Natural killer cell (primary cell): Measurements from ENCODE around the gene RAD23B. TPM values are rescaled to one million over a fixed set of nuclear protein-coding genes. Genes with fewer than 3 reads are reported as not detected.

Experiments used
- ATAC-seq, 3 donors: fragments of 150-1000 bp in 2 of 3; fragments of 200-7000 bp in 1 of 3; cut with Tn5 transposase; 1 replicate in 1 of 3; 2 replicates in 2 of 3; pipeline ENCODE4 v1.10.0; 2021; ENCODE audit warnings: mild to moderate bottlenecking in 2 of 3, moderate library complexity in 2 of 3
- DNase-seq, 2 donors: peaks; one replicate each; pipeline versions ENCODE4 v3.0.0 to v3.0.0-alpha.2; 2013 to 2021; ENCODE audit warnings: mixed read lengths in 1 of 2
- H3K27ac ChIP-seq: one replicate; pipeline ENCODE4 v1.5.1; 2013; ENCODE audit warnings: mild to moderate bottlenecking, low read length
- H3K27me3 ChIP-seq: one replicate; pipeline ENCODE4 v1.6.1; 2013; ENCODE audit warnings: low read length; ENCODE audit not compliant: control insufficient read depth, insufficient read depth
- H3K36me3 ChIP-seq: one replicate; pipeline ENCODE4 v1.6.1; 2013; ENCODE audit warnings: low read length; ENCODE audit not compliant: control insufficient read depth, insufficient read depth
- H3K4me1 ChIP-seq: one replicate; pipeline ENCODE4 v1.6.1; 2013; ENCODE audit warnings: low read length; ENCODE audit not compliant: control insufficient read depth, insufficient read depth
- H3K4me3 ChIP-seq: one replicate; pipeline ENCODE4 v1.5.1; 2013; ENCODE audit warnings: low read length
- H3K9me3 ChIP-seq: one replicate; pipeline ENCODE4 v1.6.1; 2013; ENCODE audit warnings: low read length; ENCODE audit not compliant: control insufficient read depth, insufficient read depth
- H3K27ac Mint-ChIP-seq, 2 donors: one replicate each; pipeline ENCODE4 v1.8.0; 2022; ENCODE audit warnings: mild to moderate bottlenecking in 2 of 2, mixed read lengths in 2 of 2, moderate library complexity in 1 of 2
- H3K27me3 Mint-ChIP-seq, 2 donors: one replicate each; pipeline ENCODE4 v1.8.0; 2022; ENCODE audit warnings: low read depth in 2 of 2, mixed read lengths in 2 of 2
- H3K36me3 Mint-ChIP-seq: one replicate; pipeline ENCODE4 v1.8.0; 2022; ENCODE audit warnings: mixed read lengths
- H3K4me1 Mint-ChIP-seq, 2 donors: one replicate each; pipeline ENCODE4 v1.8.0; 2022; ENCODE audit warnings: mixed read lengths in 2 of 2
- H3K4me3 Mint-ChIP-seq: one replicate; pipeline ENCODE4 v1.8.0; 2022; ENCODE audit warnings: mild to moderate bottlenecking, moderate library complexity, mixed read lengths
- H3K9me3 Mint-ChIP-seq, 2 donors: one replicate each; pipeline ENCODE4 v1.8.0; 2022; ENCODE audit warnings: mixed read lengths in 2 of 2
- WGBS: methylation state at CpG from one replicate; pipeline ENCODE4 v1.1.7; 2013; ENCODE audit warnings: missing lambda C conversion rate; ENCODE audit not compliant: insufficient coverage; 5-methylcytosine and 5-hydroxymethylcytosine counted together
- intact Hi-C: fragments of 100-400 bp; cut with micrococcal nuclease; formaldehyde crosslinking; loops from one replicate; pipeline ENCODE4 v1.14.2; 2022
- total RNA-seq, 4 donors: library from RNA; stranded (reverse); fragments of 120-200 nt in 1 of 4; gene quantifications; one replicate each; pipeline versions ENCODE4 v1.2.3 to v1.2.4, GENCODE V29; 2013 to 2022
- TF ChIP-seq, protein P1 (sequence below): fragments of 200-600 bp; IDR thresholded peaks from one replicate; pipeline ENCODE4 v1.8.0; 2022; ENCODE audit warnings: antibody characterized with exemption

Gene RAD23B
- total RNA-seq, 3 donors from 2014 or later (not counting 1 experiment from before 2014, with no cell fraction given) = 85.6 to 101 (median 92.6) TPM

GRCh38 chr9:107239474-107239873 is 43.6 kb upstream of the RAD23B start:
- Histone ChIP-seq H3K27ac (no peak overlapping the region), H3K27me3 (no peaks in the 10 kb centered on the region), H3K9me3 (no peaks in the 10 kb centered on the region), H3K36me3 (no peaks in the 10 kb centered on the region), H3K4me3 (no peak overlapping the region), H3K4me1 (no peaks in the 10 kb centered on the region)
- intact Hi-C loops = loop anchor here (1.0 kb wide), 1 partner anchor 102 kb away; no protein-coding TSS in a partner anchor
- ATAC-seq (peak in 2 of 3 donors; percentile 60 to 77), DNase-seq (peak in 1 of 2 donors; percentile 54)
- 66% methylated on average over 2 of the region's 2 CpGs for WGBS
- Mint-ChIP-seq H3K9me3 (no peaks in the 10 kb centered on the region), H3K4me3 (no peak overlapping the region), H3K27ac (no peak overlapping the region), H3K27me3 (peaks cover 3 to 10% of the 10 kb centered on the region in 2 donors), H3K36me3 (no peaks in the 10 kb centered on the region), H3K4me1 (peaks cover 0 to 8% of the 10 kb centered on the region in 2 donors)
- TF ChIP-seq, protein P1, sequence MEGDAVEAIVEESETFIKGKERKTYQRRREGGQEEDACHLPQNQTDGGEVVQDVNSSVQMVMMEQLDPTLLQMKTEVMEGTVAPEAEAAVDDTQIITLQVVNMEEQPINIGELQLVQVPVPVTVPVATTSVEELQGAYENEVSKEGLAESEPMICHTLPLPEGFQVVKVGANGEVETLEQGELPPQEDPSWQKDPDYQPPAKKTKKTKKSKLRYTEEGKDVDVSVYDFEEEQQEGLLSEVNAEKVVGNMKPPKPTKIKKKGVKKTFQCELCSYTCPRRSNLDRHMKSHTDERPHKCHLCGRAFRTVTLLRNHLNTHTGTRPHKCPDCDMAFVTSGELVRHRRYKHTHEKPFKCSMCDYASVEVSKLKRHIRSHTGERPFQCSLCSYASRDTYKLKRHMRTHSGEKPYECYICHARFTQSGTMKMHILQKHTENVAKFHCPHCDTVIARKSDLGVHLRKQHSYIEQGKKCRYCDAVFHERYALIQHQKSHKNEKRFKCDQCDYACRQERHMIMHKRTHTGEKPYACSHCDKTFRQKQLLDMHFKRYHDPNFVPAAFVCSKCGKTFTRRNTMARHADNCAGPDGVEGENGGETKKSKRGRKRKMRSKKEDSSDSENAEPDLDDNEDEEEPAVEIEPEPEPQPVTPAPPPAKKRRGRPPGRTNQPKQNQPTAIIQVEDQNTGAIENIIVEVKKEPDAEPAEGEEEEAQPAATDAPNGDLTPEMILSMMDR = peak; percentile 21

DNA sequence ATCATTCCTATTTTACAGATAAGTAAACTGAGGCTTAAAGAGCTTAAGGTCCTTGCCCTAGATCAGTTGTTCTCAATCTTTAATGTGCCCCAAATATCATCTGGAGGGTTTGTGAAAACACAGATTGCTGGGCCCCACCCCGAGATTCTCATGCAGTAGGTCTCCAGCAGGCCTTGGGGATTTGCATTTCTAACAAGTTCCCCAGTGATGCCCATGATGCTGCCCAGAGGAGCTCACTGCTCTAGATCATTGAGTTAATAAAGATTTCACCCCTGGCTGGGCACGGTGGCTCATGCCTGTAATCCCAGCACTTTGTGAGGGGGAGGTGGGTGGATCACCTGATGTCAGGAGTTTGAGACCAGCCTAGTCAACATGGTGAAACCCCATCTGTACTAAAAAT is 42.8 kb upstream of the RAD23B start:
- ATAC-seq (no peak), DNase-seq (no peak)
- Mint-ChIP-seq H3K4me3 (no peak overlapping the region), H3K27ac (no peak overlapping the region), H3K27me3 (peaks cover 3 to 10% of the 10 kb centered on the region in 2 donors), H3K9me3 (no peaks in the 10 kb centered on the region), H3K4me1 (peaks cover 0 to 8% of the 10 kb centered on the region in 2 donors), H3K36me3 (no peaks in the 10 kb centered on the region)
- TF ChIP-seq, protein P1 = no peak
- Histone ChIP-seq H3K27me3 (no peaks in the 10 kb centered on the region), H3K36me3 (no peaks in the 10 kb centered on the region), H3K9me3 (no peaks in the 10 kb centered on the region), H3K27ac (no peak overlapping the region), H3K4me3 (no peak overlapping the region), H3K4me1 (no peaks in the 10 kb centered on the region)
- 79% methylated on average over 2 of the region's 2 CpGs for WGBS
- intact Hi-C loops = no loop called here

GRCh38 chr9:107242073-107243030 is 40.7 kb upstream of the RAD23B start:
- Mint-ChIP-seq H3K4me3 (no peak overlapping the region), H3K36me3 (no peaks in the 10 kb centered on the region), H3K9me3 (no peaks in the 10 kb centered on the region), H3K27ac (no peak overlapping the region), H3K4me1 (peaks cover 9 to 19% of the 10 kb centered on the region in 2 donors), H3K27me3 (peaks cover 0 to 3% of the 10 kb centered on the region in 2 donors)
- no peak overlapping the region for H3K4me3 ChIP-seq
- TF ChIP-seq, protein P1 = no peak
- WGBS = 87% methylated on average over 4 of the region's 4 CpGs
- H3K27me3 ChIP-seq = no peaks in the 10 kb centered on the region
- no peak for ATAC-seq
- no peaks in the 10 kb centered on the region for H3K36me3 ChIP-seq
- H3K9me3 ChIP-seq = no peaks in the 10 kb centered on the region
- no peak for DNase-seq
- peaks cover 7% of the 10 kb centered on the region for H3K4me1 ChIP-seq
- no peak overlapping the region for H3K27ac ChIP-seq
- intact Hi-C loops = no loop called here
